ENCODE measurements around the gene ZNF750. TPM values are rescaled to one million over a fixed set of nuclear protein-coding genes. Genes with fewer than 3 reads are reported as not detected.
A peak's percentile ranks its signal among the peaks of the same experiment; 100 is the strongest.

Gene ZNF750
- total and polyA plus RNA-seq, 2 of the 13 experiments (the other 11 are each of a cell fraction or from before 2014, with no cell fraction given) = not detected

DNA sequence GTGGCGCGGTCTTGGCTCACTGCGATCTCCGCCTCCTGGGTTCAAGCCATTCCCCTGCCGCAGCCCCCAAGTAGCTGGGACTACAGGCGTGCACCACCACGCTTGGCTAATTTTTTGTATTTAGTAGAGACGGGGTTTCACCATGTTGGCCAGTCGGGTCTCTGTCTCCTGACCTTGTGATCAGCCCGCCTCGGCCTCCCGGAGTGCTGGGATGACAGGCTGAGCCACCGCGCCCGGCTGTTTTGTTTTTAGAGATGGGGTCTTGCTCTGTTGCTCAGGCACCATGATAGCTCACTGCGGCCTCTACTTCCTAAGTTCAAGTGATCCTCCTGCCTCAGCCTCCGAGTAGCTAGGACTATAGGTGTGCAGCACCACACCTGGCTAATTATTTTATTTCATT lies 27.2 kb downstream of the ZNF750 start:
- no TSS peak for BruUV-seq (replicated peaks)
- POLR2A ChIA-PET = no interaction called here
- WGBS (ENCODE audit: low lambda C conversion rate) = 96% methylated on average over 17 of the region's 17 CpGs

GRCh38 chr17:82812058-82812457 lies 27.8 kb downstream of the ZNF750 start:
- ChIA-PET CTCF (ENCODE audit: low intra/inter-chr PET ratio, low total read pairs) (no interaction called here), POLR2A (no interaction called here)
- H3K4me1 ChIP-seq (ENCODE audit: insufficient read depth, low read length) = no peaks in the 10 kb centered on the region
- no peaks in the 10 kb centered on the region for H3K9me3 ChIP-seq (ENCODE audit: low read length)
- no TSS peak for BruUV-seq (replicated peaks)
- ATAC-seq = no peak
- H3K27ac ChIP-seq (ENCODE audit: extremely low read length, insufficient read depth, low read length) = no peak overlapping the region
- H4K20me1 ChIP-seq (ENCODE audit: insufficient read depth, low read length) = no peaks in the 10 kb centered on the region
- DNase-seq (ENCODE audit: low spot score) = no peak
- no peak for FAIRE-seq
- H3K9ac ChIP-seq (ENCODE audit: insufficient read depth, low read depth, low read length) = no peak overlapping the region
- H2AFZ ChIP-seq (ENCODE audit: low read length) = no peak overlapping the region
- in situ Hi-C loops (cut with HindIII; ENCODE audit: extremely low pct_ligation_motif_present, low pct_unique_long_range_greater_than_20kb) = no loop called here
- TF ChIP-seq ZBTB39 (CRISPR knock-in tag; IDR thresholded peaks at IDR 0.05) = no peak
- TF ChIP-seq ZFP1 (CRISPR knock-in tag; IDR thresholded peaks at IDR 0.05) = no peak
- no peak for TF ChIP-seq PPARG (CRISPR knock-in tag; conservative IDR thresholded peaks at IDR 0.05)
- TF ChIP-seq CC2D1A (CRISPR knock-in tag; IDR thresholded peaks at IDR 0.05) = no peak
- TF ChIP-seq TOE1 (CRISPR knock-in tag; IDR thresholded peaks at IDR 0.05) = no peak
- no peak for TF ChIP-seq TP53 (CRISPR knock-in tag; conservative IDR thresholded peaks at IDR 0.05)
- TF ChIP-seq, protein P1, sequence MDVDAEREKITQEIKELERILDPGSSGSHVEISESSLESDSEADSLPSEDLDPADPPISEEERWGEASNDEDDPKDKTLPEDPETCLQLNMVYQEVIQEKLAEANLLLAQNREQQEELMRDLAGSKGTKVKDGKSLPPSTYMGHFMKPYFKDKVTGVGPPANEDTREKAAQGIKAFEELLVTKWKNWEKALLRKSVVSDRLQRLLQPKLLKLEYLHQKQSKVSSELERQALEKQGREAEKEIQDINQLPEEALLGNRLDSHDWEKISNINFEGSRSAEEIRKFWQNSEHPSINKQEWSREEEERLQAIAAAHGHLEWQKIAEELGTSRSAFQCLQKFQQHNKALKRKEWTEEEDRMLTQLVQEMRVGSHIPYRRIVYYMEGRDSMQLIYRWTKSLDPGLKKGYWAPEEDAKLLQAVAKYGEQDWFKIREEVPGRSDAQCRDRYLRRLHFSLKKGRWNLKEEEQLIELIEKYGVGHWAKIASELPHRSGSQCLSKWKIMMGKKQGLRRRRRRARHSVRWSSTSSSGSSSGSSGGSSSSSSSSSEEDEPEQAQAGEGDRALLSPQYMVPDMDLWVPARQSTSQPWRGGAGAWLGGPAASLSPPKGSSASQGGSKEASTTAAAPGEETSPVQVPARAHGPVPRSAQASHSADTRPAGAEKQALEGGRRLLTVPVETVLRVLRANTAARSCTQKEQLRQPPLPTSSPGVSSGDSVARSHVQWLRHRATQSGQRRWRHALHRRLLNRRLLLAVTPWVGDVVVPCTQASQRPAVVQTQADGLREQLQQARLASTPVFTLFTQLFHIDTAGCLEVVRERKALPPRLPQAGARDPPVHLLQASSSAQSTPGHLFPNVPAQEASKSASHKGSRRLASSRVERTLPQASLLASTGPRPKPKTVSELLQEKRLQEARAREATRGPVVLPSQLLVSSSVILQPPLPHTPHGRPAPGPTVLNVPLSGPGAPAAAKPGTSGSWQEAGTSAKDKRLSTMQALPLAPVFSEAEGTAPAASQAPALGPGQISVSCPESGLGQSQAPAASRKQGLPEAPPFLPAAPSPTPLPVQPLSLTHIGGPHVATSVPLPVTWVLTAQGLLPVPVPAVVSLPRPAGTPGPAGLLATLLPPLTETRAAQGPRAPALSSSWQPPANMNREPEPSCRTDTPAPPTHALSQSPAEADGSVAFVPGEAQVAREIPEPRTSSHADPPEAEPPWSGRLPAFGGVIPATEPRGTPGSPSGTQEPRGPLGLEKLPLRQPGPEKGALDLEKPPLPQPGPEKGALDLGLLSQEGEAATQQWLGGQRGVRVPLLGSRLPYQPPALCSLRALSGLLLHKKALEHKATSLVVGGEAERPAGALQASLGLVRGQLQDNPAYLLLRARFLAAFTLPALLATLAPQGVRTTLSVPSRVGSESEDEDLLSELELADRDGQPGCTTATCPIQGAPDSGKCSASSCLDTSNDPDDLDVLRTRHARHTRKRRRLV (CRISPR knock-in tag; IDR thresholded peaks at IDR 0.05) = no peak
- no peak overlapping the region for H3K4me2 ChIP-seq (ENCODE audit: low read depth, low read length)
- no peak overlapping the region for H3K4me3 ChIP-seq (replicated peaks in 1 of 3; ENCODE audit: insufficient read depth in 1 of 3, low read depth in 2 of 3, low read length in 3 of 3)
- peaks cover 31 to 56% of the 10 kb centered on the region in 2 experiments for H3K36me3 ChIP-seq (replicated peaks in 1 of 2; ENCODE audit: control insufficient read depth in 1 of 2, insufficient read depth in 2 of 2, low read length in 2 of 2)
- no peaks in the 10 kb centered on the region for H3K27me3 ChIP-seq (ENCODE audit: control insufficient read depth in 1 of 2, insufficient read depth in 2 of 2, low read length in 2 of 2)
- intact Hi-C loops (cut with micrococcal nuclease; ENCODE audit: unreplicated experiment) = no loop called here
- WGBS (ENCODE audit: low lambda C conversion rate) = 96% methylated on average over 15 of the region's 15 CpGs
- no peaks in the 10 kb centered on the region for H3K79me2 ChIP-seq (ENCODE audit: insufficient read depth, low read length)

More for the DNA sequence above, 27.2 kb downstream of the ZNF750 start:
- Histone ChIP-seq H3K36me3 (replicated peaks in 1 of 2; ENCODE audit: control insufficient read depth in 1 of 2, insufficient read depth in 2 of 2, low read length in 2 of 2) (peaks cover 28 to 50% of the 10 kb centered on the region in 2 experiments), H3K4me1 (ENCODE audit: insufficient read depth, low read length) (no peaks in the 10 kb centered on the region), H2AFZ (ENCODE audit: low read length) (no peak overlapping the region), H3K27me3 (ENCODE audit: control insufficient read depth in 1 of 2, insufficient read depth in 2 of 2, low read length in 2 of 2) (no peaks in the 10 kb centered on the region), H3K9me3 (ENCODE audit: low read length) (no peaks in the 10 kb centered on the region), H3K27ac (ENCODE audit: extremely low read length, insufficient read depth, low read length) (no peak overlapping the region), H3K79me2 (ENCODE audit: insufficient read depth, low read length) (no peaks in the 10 kb centered on the region), H3K9ac (ENCODE audit: insufficient read depth, low read depth, low read length) (no peak overlapping the region), H3K4me2 (ENCODE audit: low read depth, low read length) (no peak overlapping the region), H4K20me1 (ENCODE audit: insufficient read depth, low read length) (no peaks in the 10 kb centered on the region), H3K4me3 (replicated peaks in 1 of 3; ENCODE audit: insufficient read depth in 1 of 3, low read depth in 2 of 3, low read length in 3 of 3) (no peak overlapping the region)
- CTCF ChIA-PET (ENCODE audit: low intra/inter-chr PET ratio, low total read pairs) = no interaction called here
- TF ChIP-seq MAZ (IDR thresholded peaks at IDR 0.05; ENCODE audit: borderline replicate concordance, low read depth, low read length) (no peak), MAZ (CRISPR knock-in tag; IDR thresholded peaks at IDR 0.05; ENCODE audit: low read depth) (no peak), FOXP1 (IDR thresholded peaks at IDR 0.05) (no peak), FOXP1 (CRISPR knock-in tag; IDR thresholded peaks at IDR 0.05) (no peak)
- TF ChIP-seq, protein P2, sequence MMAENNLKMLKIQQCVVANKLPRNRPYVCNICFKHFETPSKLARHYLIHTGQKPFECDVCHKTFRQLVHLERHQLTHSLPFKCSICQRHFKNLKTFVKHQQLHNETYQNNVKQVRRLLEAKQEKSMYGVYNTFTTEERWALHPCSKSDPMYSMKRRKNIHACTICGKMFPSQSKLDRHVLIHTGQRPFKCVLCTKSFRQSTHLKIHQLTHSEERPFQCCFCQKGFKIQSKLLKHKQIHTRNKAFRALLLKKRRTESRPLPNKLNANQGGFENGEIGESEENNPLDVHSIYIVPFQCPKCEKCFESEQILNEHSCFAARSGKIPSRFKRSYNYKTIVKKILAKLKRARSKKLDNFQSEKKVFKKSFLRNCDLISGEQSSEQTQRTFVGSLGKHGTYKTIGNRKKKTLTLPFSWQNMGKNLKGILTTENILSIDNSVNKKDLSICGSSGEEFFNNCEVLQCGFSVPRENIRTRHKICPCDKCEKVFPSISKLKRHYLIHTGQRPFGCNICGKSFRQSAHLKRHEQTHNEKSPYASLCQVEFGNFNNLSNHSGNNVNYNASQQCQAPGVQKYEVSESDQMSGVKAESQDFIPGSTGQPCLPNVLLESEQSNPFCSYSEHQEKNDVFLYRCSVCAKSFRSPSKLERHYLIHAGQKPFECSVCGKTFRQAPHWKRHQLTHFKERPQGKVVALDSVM (CRISPR knock-in tag; IDR thresholded peaks at IDR 0.05) = peak; percentile 25; the same call in 1 of the 2 replicates
- DNase-seq (ENCODE audit: low spot score) = no peak
- no peak for ATAC-seq
- FAIRE-seq = no peak
- in situ Hi-C loops (cut with HindIII; ENCODE audit: extremely low pct_ligation_motif_present, low pct_unique_long_range_greater_than_20kb) (no loop called here), intact Hi-C loops (cut with micrococcal nuclease; ENCODE audit: unreplicated experiment) (no loop called here)
